ENCODE results near the gene VASH1.

Gene VASH1

GRCh38 chr14:76784881-76785280, 23.6 kb downstream of the VASH1 start:
- DNase-seq (ENCODE audit: low spot score), result peak; percentile 71

GRCh38 chr14:76786601-76787000, 25.3 kb downstream of the VASH1 start:
- no peak for DNase-seq (ENCODE audit: low spot score)

DNA sequence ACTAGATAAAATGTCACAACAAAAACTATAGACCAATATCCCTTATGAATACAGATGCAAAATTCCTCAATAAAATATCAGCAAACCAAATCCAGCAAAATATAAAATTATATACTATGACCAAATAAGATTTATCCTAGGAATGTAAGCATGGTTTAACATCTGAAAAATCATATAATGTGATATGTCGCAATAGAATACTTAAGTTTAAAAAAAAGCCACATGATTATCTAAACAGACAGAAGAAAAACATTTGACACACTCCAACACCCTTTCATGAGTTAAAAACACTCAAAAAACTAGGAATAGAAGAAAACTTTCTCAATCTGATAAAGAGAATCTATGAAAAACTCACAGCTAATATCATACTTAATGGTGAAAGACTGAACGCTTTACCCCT, 31.2 kb downstream of the VASH1 start:
- no peak for DNase-seq (ENCODE audit: low spot score)

GRCh38 chr14:76793324-76793723, 32.1 kb downstream of the VASH1 start:
- no peak for DNase-seq (ENCODE audit: low spot score)

DNA sequence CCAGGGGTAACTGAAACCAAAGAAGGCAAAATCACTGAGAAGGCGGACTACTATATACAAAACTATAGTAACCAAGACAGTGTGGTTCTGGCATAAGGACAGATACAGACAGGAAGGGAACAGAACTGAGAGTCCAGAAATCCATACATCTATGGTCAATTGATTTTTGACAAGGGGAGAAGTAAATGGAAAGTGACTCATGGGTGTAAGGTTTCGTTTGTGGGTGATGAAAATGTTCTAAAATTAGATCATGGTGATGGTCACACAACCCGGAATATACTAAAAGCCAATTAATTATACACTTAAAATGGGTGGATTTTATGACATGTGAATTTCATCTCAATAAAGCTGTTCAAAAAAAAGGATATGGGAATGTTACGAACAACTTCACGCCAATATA, 32.7 kb downstream of the VASH1 start:
- no peak for DNase-seq (ENCODE audit: low spot score)

DNA sequence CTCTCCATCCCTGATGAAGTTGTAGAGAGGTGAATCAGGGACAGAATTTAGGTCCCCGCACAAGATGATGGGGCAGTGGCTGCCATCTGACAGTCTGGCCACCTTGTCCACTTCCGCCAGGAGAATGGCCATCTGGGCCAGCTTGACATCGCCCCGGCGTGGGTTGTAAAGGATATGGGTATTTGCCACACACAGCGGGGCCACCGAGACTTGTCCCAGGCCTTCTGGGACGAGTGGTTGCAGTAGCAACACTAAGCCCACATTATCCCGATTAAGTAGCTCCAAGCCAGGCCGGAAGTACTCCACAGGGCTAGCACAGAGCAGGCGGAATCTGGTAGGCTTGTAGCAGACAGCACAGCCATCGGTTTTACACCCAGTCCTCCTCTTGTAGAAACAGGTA, 45.2 kb downstream of the VASH1 start:
- DNase-seq (ENCODE audit: low spot score), result no peak

DNA sequence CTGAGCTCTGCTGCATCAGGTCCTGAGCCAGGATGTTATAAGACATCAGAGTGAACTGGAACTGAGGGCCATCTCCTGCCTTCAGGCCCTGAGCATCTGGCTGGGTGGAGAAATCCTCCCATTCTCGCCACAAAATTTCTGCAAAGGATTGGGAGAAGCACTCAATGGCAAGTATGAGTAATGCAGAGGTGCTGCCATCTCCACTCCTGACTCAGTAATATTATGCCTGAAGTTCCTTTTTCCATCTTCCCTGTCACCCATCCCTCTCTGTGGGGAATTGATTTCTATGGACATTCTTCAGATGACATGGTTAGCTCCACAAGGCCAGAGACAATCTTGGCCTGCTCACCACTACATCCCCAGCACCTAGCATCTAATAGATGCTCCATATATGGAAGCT, 46.7 kb downstream of the VASH1 start:
- DNase-seq (ENCODE audit: low spot score), result no peak

- no peak for DNase-seq (ENCODE audit: low spot score)
Observed at GRCh38 chr14:76808990-76809389, 47.7 kb downstream of the VASH1 start.

DNA sequence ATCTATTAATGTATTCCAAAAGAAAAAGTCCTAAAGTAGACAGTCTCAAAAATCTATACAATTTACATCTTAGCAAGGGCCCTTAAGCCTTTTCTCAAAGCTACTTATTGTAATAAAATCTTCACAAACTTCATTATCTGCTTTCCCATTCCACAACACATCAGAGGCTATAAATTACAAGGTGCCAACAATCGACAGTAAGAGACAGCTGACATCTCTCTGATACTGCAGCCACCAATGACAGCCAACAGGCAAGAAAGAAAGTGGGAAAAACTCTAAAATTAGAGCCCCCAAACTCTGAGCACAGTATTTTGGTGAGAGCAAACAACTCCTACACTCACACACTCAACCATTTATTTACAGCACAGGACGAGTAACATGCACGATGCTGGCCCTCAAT, 49.3 kb downstream of the VASH1 start:
- DNase-seq (ENCODE audit: low spot score), result peak; percentile 5

DNA sequence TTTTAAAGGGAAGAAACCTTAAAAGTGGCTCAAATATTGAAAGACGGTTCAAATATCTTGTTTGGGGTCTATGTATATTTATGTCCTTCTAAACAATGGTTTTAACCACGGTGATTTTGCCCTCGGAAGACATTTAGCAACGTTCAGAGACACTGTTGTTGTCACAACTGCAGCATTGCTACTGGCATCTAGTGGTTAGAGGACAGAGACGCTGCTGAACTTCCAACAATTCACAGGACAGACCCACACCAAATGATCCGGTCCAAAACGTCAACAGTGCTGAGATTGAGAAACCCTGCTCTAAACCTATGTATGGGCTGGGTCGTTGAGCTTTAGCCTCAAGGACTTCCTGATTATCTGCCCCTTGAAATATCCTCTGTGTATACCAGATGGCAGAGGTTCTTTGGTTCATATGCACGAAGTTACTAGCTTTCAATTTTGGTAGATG, 49.7 kb downstream of the VASH1 start:
- peak; percentile 32 for DNase-seq (ENCODE audit: low spot score)

GRCh38 chr14:76811561-76811960, 50.3 kb downstream of the VASH1 start:
- DNase-seq (ENCODE audit: low spot score), result no peak

- peak; percentile 4 for DNase-seq (ENCODE audit: low spot score)
Observed at GRCh38 chr14:76812093-76812421, 50.8 kb downstream of the VASH1 start.

DNA sequence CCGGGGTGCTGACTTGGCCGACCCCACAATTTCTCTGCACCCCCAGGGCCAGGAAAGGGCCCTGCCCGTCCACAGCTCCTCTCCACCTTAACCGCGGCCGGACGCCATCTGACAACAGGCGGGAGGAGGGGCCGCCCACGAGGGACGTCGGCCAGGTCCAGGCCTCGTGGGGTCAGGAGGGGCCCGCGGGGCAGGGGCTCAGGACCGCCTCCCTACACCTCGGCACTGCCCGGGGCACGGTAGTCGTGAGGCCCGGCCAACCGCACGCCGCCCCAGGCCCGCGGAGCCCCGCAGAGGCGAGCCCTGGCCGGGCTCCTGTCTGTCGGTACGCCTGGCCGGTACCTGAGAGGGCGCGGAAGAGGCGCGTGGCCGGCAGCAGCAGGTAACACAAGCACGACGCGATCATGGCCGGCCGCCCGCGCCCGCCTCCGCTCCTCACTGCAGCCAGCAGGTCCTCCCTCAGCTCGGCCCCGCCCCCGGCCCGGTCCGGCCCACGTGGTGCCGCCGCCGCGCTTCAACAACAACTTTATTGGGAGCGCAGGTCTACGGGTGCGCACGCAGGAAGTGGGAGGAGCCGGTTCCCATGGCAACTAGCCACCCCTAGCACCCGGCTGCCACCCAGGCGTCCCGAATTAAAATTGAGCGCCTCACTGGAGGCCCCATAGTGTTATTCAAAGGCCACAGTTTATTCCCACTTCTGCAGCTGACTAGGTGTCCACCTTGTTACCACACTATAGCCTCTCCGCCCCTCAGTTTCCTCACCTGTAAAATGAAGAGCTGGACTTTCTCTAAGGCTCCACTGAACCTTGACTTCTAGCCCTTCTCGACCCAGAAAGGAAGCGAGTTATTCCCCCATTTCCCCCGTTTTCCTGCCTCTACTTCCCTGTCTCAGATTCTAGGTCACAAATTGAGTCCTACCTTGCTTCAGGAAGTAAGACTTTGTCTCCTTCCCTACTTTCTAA, 51.4 kb downstream of the VASH1 start, which contains the start of gene ANGEL1:
ANGEL1 (minus strand) TSS at position 461 of the 962 bp plus-strand sequence; CDS start at position 406, 55 bp downstream.
- DNase-seq (ENCODE audit: low spot score), result peak; percentile 95

DNA sequence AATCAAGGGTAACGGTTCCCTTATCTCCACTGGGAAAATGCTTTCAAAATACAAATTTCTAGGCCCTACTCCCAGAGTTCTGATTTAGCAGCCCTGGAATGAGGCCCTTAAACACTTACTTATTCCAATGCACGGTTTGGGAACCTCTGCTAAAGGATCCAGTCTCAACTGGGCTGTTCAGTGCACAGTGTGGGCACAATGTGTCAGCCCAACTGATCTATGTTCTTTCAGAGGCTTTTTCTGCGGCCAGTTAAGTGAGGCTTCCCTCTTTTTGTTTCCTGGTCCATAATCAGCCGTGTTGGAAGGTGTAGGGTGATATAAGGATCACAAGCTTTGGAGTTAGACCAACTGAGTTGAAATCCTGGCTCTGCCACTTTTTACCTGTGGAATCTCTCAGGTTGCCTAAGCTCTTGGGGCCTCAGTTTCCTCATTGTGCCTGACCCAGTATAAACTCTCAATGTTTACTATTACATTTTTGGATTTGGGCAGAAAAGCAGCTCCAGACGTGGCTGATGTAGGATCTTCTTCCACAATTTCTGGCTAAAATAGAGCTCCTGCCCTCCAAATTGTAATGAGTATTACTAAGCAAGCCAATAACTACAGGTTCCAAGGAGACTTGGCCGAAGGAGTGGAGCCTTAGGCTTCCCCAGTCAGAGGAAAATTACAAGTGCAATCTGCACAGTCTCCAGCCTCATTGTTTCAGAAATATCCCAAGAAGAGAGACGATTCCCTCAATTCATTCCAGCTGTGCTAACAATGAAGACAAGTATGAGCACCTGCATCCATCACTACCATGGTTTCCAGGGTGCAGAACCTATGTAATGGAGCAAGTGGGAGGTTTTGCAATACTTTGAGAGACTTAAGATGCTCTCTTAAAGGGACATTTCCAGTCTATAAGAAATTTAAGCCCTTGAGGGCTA, 53.7 kb downstream of the VASH1 start:
- no peak for DNase-seq (ENCODE audit: low spot score)

DNA sequence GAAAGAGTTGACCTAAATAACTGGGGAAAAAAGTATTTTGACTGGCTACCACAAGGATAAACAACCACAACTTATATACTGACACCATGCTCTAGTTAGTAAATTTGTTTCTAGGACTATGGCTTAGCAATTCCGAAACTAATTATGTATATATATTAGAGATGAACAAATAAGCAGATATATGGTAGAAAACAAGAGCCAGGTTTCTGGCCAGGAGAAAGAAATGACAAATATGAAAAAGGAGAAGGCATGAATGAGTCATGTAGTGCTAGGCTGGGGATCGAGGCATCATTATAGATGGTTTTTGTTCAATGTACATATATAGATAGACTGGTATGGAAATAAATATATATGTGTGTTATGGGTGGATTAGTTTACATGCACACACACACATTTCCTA, 59.4 kb downstream of the VASH1 start:
- DNase-seq (ENCODE audit: low spot score), result no peak

DNA sequence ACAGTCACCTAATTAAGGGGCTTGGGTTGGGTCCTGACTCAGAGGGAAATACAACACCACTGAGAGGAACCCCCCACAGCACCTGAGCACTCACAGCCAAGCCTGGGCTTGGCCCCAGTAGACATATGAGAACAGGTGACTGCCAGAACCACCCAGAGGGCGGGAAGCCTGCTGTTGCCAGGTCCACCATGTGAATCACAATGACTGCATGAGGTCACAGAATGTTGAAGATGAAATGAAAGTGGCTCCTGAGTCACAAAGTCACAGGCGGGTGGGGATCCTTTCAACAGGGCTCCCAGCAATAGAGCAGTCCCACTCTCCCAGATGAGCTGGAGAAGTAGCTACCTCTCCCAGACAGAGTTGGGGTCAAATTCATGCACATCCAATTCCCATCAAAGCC, 64.9 kb downstream of the VASH1 start, which contains the start of gene LRRC74A:
LRRC74A (plus strand) TSS at position 287 of the 400 bp plus-strand sequence. CDS start 290 bp downstream, outside the sequence.
- no peak for DNase-seq (ENCODE audit: low spot score)

GRCh38 chr14:76827696-76828296, 66.5 kb downstream of the VASH1 start:
- no peak for DNase-seq (ENCODE audit: low spot score)

GRCh38 chr14:76828339-76829012, 67.2 kb downstream of the VASH1 start:
- DNase-seq (ENCODE audit: low spot score), result no peak

- no peak for DNase-seq (ENCODE audit: low spot score)
Observed at GRCh38 chr14:76829013-76829365, 67.7 kb downstream of the VASH1 start.

- DNase-seq (ENCODE audit: low spot score), result no peak
Observed at GRCh38 chr14:76829650-76830421, 68.6 kb downstream of the VASH1 start.

DNA sequence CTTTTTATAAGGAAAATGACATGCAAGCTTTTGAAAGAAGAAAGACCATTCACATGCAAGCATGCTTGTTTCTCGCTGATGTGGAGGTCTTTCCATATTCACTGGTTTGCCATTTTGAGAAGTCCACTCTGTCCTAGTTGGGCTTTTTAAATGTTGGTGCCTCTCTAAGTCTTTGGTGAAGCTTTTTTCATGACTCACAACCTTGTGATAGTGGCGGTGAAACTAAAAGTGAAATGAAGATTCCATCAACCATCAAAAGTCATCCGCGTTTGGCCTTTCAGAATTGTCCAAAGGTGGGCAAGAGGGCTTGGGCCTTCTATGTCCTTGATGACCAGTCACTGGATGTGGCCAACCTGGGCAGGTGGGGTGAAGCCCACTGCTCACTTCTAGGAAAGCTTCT, 69.3 kb downstream of the VASH1 start:
- DNase-seq (ENCODE audit: low spot score), result no peak

All from hematopoietic multipotent progenitor cell treated with erythropoietin and hydrocortisone succinate and interleukin-3 and kit ligand, for 15 days (in vitro differentiated cells).